KOPT-K1 (cell line): ENCODE data around the gene ZNF200.

ENCODE experiments used
- H3K27ac ChIP-seq: fragments of 200-600 bp; sonication (generic); 2 replicates; pipeline ENCODE4 v1.5.1; 2016; ENCODE audit warnings: antibody characterized with exemption, mild to moderate bottlenecking, low read depth, low read length; ENCODE audit not compliant: poor library complexity, severe bottlenecking
- H3K36me3 ChIP-seq: fragments of 200-600 bp; sonication (generic); 2 replicates; pipeline ENCODE4 v1.5.1; 2017; ENCODE audit warnings: antibody characterized with exemption, mild to moderate bottlenecking, low read length, moderate library complexity; ENCODE audit not compliant: insufficient read depth
- H3K9me3 ChIP-seq: fragments of 200-600 bp; sonication (generic); 2 replicates; pipeline ENCODE4 v1.5.1; 2017; ENCODE audit warnings: antibody characterized with exemption, low read length, mild to moderate bottlenecking; ENCODE audit not compliant: insufficient read depth, poor library complexity, severe bottlenecking

The ZNF200 gene

DNA sequence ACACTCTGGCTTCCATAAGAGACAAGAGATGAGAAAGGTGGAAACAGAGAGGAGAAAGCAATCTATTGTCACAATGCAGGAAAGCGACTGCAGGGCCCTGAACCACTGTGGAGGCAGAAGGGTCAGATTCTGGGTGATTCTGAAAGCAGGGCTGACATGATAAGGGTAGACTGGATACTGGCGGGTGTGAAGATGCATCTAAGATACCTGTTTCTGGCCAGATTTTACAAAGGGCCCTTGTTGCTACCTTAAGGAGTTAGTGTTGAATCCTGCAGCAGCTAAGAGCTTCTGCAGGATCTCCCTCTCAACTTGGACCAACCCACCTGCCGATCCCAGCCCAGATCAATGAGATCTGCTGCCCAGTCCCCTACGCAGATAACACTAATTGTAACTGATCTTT lies 27.6 kb upstream of the ZNF200 start:
- Histone ChIP-seq H3K27ac (no peak overlapping the region), H3K9me3 (no peaks in the 10 kb centered on the region), H3K36me3 (no peaks in the 10 kb centered on the region)

DNA sequence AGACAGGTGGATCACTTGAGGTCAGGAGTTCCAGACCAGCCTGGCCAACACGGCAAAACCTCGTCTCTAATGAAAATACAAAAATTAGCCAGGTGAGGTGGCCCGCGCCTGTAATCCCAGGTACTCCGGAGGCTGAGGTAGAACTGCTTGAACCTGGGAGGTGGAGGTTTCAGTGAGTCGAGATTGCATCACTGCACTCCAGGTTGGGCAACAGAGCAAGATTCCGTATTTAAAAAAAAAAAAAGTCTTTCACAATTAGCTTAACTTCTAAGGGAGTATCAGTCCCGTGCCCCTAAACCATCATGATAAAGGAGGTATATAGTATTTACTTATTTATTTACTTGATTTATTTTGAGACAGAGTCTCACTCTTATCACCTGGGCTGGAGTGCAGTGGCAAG lies 24.9 kb upstream of the ZNF200 start:
- H3K9me3 ChIP-seq: no peaks in the 10 kb centered on the region
- H3K36me3 ChIP-seq: no peaks in the 10 kb centered on the region
- H3K27ac ChIP-seq: no peak overlapping the region

DNA sequence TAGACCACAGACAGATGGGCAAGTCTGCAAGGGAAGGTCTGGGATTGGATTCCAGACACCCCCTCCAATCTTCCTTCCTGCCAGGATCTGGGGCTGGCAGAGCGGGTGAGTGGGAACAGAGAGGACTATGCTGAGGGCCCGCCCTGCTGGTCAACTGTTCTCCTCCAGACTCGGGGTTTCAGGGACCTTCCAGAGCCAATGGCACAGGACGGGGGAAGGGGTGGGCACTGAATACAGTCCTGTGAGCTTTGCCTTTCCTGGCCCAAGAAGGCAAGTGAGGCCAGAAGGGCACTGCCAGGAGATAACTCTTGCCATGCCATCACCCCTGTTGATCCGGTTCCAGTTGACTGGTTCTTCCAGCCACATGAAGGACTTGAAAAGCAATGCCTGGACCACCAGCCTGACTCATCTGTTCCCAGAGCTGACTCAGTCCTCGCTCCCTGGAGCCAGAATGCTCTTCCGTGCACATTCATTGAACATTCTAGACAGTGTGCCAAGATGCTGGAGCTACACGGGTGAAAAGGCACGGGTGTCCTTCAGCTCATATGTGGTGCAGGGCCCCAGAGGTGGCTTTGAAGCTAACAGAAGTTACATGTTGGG lies 22.0 kb upstream of the ZNF200 start:
- no peaks in the 10 kb centered on the region for H3K9me3 ChIP-seq
- H3K27ac ChIP-seq: no peak overlapping the region
- no peaks in the 10 kb centered on the region for H3K36me3 ChIP-seq

- Histone ChIP-seq H3K27ac (no peak within 1 kb of the TSS), H3K9me3 (no peaks in the 10 kb centered on the region), H3K36me3 (no peaks in the 10 kb centered on the region)
Measured at GRCh38 chr16:3256146-3256865, 21.3 kb upstream of the ZNF200 start, which contains the start of gene MEFV. MEFV (minus strand) TSS chr16:3256633; CDS start chr16:3256587, 46 bp downstream.

GRCh38 chr16:3254309-3254708 lies 19.4 kb upstream of the ZNF200 start:
- no peaks in the 10 kb centered on the region for H3K36me3 ChIP-seq
- H3K9me3 ChIP-seq: no peaks in the 10 kb centered on the region
- no peak overlapping the region for H3K27ac ChIP-seq

DNA sequence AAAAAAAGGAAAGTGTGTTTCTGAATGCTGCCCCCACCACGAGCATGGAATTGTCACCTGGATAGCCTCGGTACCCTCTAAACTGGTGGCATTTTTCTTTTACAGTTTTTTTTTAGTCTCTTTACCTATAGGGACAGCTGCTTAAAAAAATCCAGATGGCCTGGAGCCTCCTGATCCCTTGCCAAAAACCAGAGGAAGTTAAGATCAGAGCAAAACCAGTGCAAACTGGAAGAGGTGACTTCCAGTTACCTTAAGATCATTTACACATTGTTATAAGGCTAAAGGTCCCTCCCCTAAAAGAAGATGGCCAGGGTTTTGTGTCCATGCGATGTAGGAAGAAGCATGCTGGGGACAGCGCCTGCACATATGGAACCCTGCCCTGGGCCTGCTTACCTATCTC lies 18.0 kb upstream of the ZNF200 start:
- Histone ChIP-seq H3K9me3 (no peaks in the 10 kb centered on the region), H3K27ac (no peak overlapping the region), H3K36me3 (no peaks in the 10 kb centered on the region)

- Histone ChIP-seq H3K36me3 (no peaks in the 10 kb centered on the region), H3K9me3 (no peaks in the 10 kb centered on the region), H3K27ac (no peak overlapping the region)
Measured at GRCh38 chr16:3249451-3249850, 14.5 kb upstream of the ZNF200 start.

GRCh38 chr16:3249020-3249419 lies 14.1 kb upstream of the ZNF200 start:
- Histone ChIP-seq H3K27ac (no peak overlapping the region), H3K36me3 (no peaks in the 10 kb centered on the region), H3K9me3 (no peaks in the 10 kb centered on the region)

DNA sequence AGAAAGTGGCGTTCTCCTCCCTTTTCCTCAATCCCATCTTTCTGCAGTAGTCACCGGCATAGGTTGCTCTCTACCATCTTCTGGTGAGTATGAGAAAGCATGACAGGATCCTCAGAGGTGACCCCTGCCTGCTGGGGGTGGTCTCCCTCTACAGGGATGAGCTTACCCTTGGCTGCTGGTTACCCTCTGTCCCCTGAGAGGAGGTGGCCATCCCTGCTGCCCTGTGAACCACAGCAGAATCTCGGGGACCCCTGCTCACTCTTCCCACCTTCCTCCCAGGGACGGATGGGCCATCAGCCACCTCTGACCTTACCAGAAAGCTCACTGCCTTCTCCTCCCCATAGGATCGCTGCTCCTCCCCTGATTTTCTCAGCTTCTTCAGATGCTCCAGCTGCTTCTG lies 13.6 kb upstream of the ZNF200 start:
- Histone ChIP-seq H3K27ac (no peak overlapping the region), H3K9me3 (no peaks in the 10 kb centered on the region), H3K36me3 (no peaks in the 10 kb centered on the region)

- H3K9me3 ChIP-seq: no peaks in the 10 kb centered on the region
Measured at GRCh38 chr16:3246876-3247275, 11.9 kb upstream of the ZNF200 start.

GRCh38 chr16:3246002-3246401 lies 11.0 kb upstream of the ZNF200 start:
- Histone ChIP-seq H3K36me3 (no peaks in the 10 kb centered on the region), H3K27ac (no peak overlapping the region), H3K9me3 (no peaks in the 10 kb centered on the region)

More at GRCh38 chr16:3246876-3247275, 11.9 kb upstream of the ZNF200 start:
- Histone ChIP-seq H3K27ac (no peak overlapping the region), H3K36me3 (no peaks in the 10 kb centered on the region)

GRCh38 chr16:3243882-3244281 lies 8.9 kb upstream of the ZNF200 start:
- H3K36me3 ChIP-seq: no peaks in the 10 kb centered on the region
- no peak overlapping the region for H3K27ac ChIP-seq
- no peaks in the 10 kb centered on the region for H3K9me3 ChIP-seq

DNA sequence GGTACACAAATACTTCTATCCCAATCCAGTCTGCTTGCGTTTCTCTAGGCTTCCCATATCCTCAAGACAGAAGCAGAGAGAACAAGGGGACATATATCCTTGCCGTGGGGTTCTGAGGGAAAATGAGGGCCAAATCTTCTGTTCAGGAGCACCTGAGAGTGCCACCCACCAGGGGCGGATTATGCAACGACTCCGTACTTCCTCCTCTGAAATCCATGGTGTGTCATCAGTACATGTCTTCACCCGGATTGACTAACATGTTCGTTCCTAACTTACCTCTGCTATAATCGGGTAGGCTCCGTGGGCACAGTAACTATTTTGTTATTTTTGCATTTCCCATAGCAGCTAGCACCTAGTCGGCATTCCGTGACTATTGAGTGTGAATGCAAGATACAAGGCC lies 7.8 kb upstream of the ZNF200 start:
- no peaks in the 10 kb centered on the region for H3K36me3 ChIP-seq
- H3K27ac ChIP-seq: no peak overlapping the region
- no peaks in the 10 kb centered on the region for H3K9me3 ChIP-seq

GRCh38 chr16:3241761-3242160 lies 6.8 kb upstream of the ZNF200 start:
- no peaks in the 10 kb centered on the region for H3K36me3 ChIP-seq

GRCh38 chr16:3235856-3236669 lies 1.1 kb upstream of the ZNF200 start:
- Histone ChIP-seq H3K36me3 (peaks cover 27% of the 10 kb centered on the region), H3K9me3 (peaks cover 13% of the 10 kb centered on the region), H3K27ac (no peak overlapping the region)

More at GRCh38 chr16:3241761-3242160, 6.8 kb upstream of the ZNF200 start:
- Histone ChIP-seq H3K27ac (no peak overlapping the region), H3K9me3 (no peaks in the 10 kb centered on the region)
